Activated naive CD4-positive, alpha-beta T cell treated with Interleukin-2 at 50 U/mL for 16 hours (primary cell): ENCODE results near the gene POFUT2.

Experiments
- DNase-seq: peaks from one replicate; pipeline ENCODE4 v3.0.0-alpha.2; 2020

The POFUT2 gene

DNA sequence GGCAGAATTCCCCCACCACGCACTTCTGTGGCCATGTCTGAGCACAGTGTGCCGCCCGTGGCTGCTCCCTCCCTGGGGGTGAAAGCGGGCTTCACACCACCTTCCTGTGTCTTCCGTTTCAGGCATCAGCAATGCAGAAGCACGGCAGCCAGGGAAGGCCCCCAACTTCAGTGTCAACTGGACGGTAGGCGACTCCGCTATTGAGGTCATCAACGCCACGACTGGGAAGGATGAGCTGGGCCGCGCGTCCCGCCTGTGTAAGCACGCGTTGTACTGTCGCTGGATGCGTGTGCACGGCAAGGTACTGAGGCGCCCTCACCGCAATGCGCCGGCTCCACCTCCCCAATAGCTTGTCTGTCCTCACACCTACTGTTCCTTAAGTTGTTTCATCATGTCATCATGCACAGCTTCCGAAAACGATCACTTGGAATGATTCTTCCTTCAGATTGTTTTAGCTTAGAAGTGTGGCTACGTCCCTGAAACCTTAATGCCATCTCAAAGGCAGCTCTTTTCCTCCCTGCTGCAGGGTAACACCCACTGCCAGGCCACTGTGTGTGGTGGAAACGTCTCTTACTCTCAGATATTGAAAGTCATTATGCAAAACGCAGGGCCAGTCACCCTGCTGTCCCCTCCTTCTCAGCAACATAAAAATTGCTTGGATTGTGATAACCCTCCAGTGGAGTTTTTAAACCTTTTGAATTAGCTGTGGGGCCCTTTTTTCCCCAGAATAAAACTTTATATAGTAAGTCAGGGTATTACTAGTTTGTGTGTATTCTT lies 66.8 kb downstream of the POFUT2 start:
- DNase-seq, result no peak

DNA sequence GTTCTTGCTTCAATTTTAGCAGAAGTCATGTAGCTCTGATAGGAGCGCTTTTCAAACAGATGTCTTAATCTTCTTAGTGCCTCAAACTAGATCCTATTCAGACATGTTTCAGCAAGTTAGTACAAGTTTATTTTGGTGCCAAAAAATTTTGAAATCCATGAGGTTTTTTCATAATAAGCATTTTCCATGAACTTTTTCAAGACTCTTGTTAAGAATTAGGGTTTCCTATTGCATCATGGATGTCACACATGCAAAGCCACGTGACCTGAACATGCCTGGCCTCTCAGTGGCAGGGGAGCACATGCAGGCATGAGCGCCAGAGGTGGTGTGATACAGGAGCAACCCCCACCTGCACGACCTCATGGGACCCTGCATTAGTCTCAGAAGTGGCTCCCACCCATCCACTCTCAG lies 67.6 kb downstream of the POFUT2 start:
- DNase-seq, result no peak

DNA sequence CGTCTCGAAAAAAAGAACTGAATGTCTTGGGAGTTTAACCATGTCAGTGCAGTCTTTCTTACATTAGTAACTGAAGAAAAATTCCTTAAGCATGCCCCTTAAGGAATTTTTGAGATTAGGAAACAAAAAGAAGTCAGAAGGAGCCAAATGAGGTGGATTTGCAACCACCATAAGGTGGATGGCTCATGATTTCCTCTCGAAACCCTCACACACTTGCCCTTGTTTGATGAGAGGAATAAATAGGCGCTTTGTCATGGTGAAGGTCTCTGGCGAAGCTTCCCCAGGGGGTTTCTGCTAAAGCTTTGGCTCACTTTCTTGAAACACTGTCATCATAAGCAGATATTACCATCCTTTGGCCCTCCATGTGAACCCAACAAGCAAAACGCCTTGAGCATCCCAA lies 68.2 kb downstream of the POFUT2 start:
- no peak for DNase-seq

DNA sequence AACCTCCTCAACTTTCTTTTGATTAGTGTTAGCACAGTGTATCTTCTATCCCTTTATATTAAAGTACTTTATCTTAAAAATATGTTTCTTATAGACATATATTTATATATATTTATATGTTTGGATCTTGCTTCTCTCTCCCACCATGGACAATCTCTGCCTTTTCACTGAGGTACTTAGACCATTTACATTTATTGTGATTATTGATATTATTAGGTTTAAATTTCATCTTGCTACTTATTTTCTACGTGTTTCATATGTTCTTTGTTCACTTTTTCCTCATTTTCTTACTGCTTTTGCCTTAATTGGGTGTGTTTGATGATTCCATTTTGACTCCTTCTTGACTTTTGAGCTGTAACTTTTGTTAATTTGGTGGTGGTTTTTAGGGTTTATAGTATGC lies 70.7 kb downstream of the POFUT2 start:
- DNase-seq, result no peak

DNA sequence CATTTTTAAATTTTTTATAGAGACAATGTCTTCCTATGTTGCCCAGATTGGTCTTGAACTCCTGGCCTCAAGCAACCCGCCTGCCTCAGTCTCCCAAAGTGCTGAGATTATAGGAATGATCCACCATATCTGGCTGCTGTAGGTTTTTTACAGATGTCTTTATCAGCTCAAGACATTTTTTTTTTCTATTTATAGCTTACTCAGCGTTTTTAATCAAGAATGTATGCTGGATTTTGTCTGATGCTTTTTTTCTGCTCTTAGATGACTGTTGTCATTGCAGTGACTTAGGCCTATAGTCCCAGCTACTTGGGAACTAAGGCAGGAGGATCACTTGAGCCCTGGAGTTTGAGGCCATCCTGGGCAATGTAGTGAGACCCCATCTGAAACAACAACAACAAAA lies 72.5 kb downstream of the POFUT2 start:
- DNase-seq, result no peak
